Measurements from ENCODE around the gene ACTG1.

The ACTG1 gene

DNA sequence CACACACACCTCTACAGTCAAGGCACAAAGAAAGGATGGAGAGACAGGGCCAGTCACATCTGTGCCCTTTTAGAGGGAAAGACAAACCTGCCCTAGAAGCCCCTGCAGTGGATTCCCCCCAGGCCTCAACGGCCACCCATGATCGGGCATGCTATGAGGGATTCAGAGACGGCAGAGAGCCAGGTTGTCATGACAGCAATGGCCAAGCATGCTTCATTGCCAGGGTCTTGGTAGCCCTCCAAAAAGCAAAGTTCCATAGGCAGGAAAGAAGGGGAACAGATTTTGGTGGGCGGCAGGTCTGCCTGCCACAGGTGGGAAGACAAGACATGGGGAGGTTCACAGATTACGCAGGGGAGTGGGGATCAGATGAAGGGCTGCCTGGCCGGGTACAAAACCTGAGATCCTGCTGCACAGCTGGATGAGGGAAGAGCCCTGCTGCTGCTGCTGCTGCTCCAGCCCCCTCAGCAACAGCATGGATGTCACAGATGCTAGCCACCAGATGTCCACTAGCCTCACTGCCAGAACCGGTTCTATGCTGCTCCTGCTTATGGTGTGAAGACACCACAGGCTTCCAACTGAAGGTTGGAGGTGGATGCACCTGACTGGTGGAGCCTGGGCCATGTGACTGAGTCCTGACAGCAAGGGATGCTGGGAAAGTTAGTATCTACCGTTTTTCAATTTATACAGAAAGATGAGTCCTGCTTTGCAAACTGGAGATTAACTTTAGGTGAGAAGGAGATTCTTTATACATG, 17.8 kb downstream of the ACTG1 start:
- no peak for DNase-seq (ENCODE audit: low read depth)

GRCh38 chr17:81493198-81494038, 19.2 kb downstream of the ACTG1 start:
- no peak for DNase-seq (ENCODE audit: low read depth)

GRCh38 chr17:81492706-81493105, 19.9 kb downstream of the ACTG1 start:
- DNase-seq (ENCODE audit: low read depth) = no peak

GRCh38 chr17:81492202-81492601, 20.4 kb downstream of the ACTG1 start:
- DNase-seq (ENCODE audit: low read depth) = no peak

GRCh38 chr17:81491761-81492160, 20.8 kb downstream of the ACTG1 start:
- DNase-seq (ENCODE audit: low read depth) = no peak

DNA sequence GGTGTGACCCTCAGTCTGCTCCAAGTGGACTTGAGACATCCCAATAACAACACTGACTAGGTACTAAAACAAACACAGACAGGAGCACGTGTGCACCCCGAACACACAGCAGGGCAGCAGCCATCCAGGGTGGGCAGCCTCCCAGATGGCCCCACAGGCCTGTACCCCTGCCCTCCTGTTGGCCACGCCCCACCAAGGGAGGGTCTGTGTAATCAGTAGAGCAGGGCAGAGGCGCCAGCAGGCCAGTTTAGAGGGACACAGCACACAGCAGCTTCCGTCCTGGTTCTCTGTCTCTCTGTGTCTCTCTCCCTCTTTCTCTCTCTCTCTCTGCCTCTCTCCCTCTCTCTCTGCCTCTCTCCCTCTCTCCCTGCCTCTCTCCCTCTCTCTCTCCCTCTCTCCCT, 21.4 kb downstream of the ACTG1 start:
- DNase-seq (ENCODE audit: low read depth) = no peak

DNA sequence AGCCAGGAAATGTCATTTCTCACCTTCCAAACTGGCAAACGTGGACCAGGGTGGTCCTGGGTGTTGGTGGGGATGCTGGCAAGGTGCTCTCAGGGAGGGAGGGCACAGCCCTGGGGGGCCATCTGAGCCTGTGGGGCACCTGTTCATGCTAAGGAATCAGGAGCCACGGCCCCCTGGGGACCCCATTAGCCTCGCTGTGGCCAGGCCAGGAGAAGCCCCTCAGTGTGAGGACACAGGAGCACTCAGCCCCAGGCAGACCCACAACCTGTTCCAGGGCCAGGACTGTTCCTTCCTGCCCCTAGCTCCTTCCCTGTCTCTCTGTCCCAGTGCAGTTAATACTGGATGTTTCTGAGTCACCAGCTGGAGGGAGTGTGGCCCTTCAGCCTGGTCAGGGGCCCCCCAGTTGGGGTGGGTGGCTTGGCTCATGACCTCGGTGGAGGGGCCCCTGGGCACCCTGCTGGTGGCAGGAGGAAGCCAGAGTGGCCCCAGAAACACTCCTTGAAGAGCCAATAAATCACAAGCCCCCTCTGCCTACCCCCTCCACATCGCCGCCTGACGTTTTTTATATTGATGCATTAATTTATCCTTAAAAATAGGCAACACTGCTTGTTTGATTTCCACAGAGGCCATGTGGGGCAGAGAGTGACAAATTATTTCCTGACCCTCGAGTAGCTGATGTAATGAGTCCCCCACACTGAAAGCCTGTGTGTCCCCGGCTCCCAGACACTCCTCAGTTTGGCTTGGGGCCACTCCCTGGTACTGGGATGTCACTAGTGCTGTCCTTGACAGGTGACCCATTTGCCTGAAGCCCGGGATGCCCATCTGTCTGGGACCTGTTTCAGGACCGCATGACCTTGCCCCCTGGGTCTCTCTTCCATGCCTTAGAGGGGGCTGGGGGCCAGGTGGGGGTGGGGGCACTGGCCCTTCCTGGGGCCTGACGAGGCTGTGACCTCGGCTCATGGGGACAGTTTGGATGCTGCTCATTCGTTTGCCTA, 22.3 kb downstream of the ACTG1 start:
- no peak for DNase-seq (ENCODE audit: low read depth)

DNA sequence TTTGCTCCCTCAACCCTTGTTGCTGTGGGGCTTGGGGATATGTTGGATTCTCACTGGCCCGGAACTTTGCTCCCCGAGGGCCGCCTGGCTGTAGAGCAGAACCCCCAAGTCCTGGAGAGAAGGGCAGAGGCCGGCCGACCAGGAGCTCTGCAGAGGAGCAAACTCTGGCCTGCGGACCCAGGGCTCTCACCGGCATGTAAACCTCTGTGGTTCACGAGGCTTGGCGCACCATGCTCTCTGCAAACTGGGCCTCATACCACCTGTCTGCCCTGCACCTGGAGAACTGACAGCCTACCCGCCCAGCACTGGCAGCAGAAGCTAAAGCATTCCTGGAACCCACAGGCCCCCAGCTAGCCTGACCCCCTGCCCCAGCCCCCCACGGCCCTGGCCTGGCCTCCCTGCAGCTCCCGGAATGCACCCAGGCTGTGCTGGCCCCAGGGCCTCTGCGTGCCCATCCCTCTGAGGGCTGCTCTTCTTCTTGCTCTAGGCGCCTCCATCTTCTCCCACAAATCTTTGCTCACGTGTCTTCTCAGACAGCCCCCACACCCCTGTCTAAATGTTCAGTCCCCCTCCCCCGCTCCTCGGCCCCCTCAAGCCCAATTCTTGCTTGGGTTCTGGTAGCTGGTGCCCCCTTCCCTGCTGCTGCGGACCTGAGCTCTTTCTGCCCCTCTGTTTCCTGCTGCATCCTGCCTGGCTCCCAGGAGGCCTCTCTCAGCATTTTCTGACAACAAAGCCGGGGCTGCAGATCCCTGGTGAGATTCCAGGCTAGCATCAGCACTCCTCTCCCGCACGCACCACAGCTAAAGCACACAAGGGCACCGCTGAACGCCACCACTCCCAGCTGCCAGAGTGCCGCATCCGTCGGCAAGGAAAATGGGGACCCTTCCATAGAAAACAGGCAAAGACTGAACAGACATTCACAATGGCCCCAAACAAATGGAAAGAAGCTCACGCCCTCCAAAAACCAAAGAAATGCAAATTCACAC, 23.3 kb downstream of the ACTG1 start:
- DNase-seq (ENCODE audit: low read depth) = no peak

GRCh38 chr17:81488276-81488860, 24.2 kb downstream of the ACTG1 start:
- no peak for DNase-seq (ENCODE audit: low read depth)

DNA sequence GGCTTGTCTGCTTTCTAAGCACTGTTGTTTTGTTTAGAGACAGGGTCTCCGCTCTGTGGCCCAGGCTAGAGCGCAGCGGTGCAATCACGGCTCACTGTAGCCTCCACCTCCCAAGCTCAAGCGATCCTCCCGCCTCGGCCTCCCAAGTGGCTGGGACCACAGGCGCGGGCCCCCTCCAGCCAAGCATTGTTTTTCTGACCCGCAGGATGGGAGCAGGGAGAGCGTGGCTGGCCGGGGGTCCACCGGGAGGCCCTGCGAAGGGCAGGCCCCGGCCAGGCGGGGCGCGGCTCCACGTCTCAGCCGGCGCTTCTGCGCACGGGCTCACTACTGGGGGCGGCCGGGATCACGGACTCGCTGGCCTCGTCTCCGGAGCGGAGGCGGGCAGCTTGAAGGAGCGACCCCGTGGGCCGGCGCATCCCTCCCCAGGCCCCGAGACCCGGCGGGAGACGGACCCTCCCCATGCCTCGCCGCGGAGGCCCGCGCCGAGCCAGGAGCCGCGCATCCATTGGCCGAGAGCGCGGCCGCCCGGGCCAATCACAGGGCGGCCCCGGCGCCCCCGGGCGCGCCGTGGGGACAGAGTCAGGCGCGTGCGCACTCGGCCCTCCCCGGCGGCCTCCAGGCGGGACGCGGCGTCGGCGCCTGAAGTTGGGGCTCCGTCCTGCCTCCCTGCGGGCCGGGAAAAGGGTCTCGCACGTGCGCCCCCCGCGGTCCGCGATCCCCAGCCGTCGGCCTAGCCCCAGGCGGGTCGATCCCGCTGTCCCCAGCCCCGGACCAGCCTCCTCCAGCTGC, 24.9 kb downstream of the ACTG1 start:
- DNase-seq (ENCODE audit: low read depth) = peak; percentile 79

- DNase-seq (ENCODE audit: low read depth) = no peak
Observed at GRCh38 chr17:81487089-81487486, 25.5 kb downstream of the ACTG1 start.

DNA sequence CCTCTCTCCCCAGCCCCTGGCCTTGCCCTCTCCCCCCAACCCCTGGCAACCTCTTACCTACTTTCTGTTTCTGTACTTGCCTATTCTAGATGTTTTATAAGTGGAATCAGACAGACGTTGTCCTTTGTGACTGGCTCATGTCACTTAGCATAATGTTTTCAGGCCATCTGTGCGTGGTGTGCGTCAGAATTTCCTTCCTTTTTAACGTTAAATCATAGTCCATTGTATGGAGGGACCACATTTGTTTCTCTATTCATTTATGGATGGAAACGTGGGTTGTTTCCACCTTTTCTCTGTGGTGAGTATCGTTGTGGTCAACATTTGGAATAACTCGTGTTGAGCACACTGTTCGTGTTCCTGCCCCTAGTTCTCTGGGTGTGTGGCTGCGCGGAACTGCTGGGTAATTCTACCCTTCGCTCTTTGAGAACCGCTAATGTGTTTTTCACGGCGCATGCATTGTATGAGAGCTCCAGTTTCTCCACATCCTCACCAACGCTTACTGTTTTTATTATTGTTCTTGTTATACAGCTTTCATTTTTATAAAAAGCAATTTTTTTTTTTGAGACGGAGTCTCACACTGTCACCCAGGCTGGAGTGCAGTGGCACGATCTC, 26.3 kb downstream of the ACTG1 start:
- no peak for DNase-seq (ENCODE audit: low read depth)

DNA sequence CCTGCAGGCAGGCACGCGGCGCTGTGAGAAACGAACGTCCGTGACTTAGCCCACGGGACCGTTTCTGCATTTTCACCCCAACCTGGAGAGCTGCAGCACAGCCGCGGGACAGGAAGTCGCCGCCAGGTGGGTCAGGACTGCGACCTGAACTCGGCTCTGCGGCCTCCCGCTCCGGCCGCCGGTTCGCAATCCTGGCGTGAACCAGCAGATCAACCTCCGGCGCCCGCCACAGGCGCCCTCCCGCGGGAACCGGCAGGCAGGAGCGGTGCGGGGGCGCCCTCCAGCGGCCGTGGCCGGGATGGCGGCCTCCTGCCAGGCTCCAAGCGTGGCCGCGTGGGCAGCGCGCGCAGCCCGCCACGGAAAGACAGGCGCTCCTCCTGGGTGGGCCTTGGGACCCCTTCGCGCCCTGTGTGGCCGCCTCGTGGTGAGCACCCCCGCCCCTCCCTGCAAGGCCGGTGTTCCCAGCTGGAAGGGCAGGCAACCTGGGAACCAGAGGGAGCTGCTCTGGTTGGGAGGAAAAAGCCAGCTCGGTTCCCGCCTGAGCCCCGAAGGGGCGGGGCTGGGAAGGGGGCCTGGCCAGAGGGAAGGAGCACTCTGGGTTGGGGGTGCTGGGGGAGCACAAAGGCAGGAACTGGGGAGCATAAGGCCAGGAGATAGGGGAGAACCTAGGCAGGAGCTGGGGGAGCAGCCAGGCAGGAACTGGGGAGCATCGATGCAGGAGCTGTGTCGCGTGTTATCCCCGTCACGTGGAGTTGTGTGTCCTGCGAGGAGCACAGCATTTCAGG, 28.2 kb downstream of the ACTG1 start:
- peak; percentile 83 for DNase-seq (ENCODE audit: low read depth)

DNA sequence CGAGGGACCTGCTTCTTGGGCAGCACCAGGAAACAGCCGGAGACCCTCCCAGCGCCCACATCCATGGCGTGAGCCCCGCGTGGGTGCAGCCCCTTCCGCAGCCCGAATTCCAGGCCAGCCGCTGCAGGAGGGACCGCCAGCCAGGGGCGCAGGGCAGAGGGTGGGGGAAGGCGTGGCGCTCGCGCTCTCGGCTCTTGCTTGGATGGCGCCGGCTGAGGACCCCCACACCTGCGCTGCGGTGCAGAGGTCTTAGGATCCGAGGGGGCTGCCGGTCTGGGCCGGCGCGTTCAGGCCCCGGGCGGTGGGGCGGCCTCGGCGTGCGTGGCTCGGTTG, 28.8 kb downstream of the ACTG1 start:
- DNase-seq (ENCODE audit: low read depth) = no peak

GRCh38 chr17:81483085-81483861, 29.3 kb downstream of the ACTG1 start:
- DNase-seq (ENCODE audit: low read depth) = no peak

GRCh38 chr17:81482673-81483072, 29.9 kb downstream of the ACTG1 start:
- DNase-seq (ENCODE audit: low read depth) = no peak

GRCh38 chr17:81481815-81482505, 30.6 kb downstream of the ACTG1 start:
- DNase-seq (ENCODE audit: low read depth) = no peak

All from activated T-cell treated with anti-CD3 and anti-CD28 coated beads for 1 hour (primary cell).